ENCODE measurements around the gene POGLUT3. TPM values are rescaled to one million over a fixed set of nuclear protein-coding genes. Genes with fewer than 3 reads are reported as not detected.

The POGLUT3 gene
- total RNA-seq, 4 donors from 2014 or later = 30.0 to 106 (median 51.1) TPM

- Histone ChIP-seq H3K9me3 (no peaks in the 10 kb centered on the region), H3K4me1 (no peaks in the 10 kb centered on the region), H3K27me3 (no peaks in the 10 kb centered on the region), H3K36me3 (no peaks in the 10 kb centered on the region), H3K4me3 (no peak overlapping the region), H3K27ac (no peak overlapping the region)
- DNase-seq = no peak
- intact Hi-C loops (cut with DNase I; ENCODE audit: low total_unique reads) = no loop called here
- TF ChIP-seq, protein P1, sequence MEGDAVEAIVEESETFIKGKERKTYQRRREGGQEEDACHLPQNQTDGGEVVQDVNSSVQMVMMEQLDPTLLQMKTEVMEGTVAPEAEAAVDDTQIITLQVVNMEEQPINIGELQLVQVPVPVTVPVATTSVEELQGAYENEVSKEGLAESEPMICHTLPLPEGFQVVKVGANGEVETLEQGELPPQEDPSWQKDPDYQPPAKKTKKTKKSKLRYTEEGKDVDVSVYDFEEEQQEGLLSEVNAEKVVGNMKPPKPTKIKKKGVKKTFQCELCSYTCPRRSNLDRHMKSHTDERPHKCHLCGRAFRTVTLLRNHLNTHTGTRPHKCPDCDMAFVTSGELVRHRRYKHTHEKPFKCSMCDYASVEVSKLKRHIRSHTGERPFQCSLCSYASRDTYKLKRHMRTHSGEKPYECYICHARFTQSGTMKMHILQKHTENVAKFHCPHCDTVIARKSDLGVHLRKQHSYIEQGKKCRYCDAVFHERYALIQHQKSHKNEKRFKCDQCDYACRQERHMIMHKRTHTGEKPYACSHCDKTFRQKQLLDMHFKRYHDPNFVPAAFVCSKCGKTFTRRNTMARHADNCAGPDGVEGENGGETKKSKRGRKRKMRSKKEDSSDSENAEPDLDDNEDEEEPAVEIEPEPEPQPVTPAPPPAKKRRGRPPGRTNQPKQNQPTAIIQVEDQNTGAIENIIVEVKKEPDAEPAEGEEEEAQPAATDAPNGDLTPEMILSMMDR (IDR thresholded peaks at IDR 0.05) = no peak
Observed at GRCh38 chr11:108527382-108527781, 29.2 kb upstream of the POGLUT3 start.

DNA sequence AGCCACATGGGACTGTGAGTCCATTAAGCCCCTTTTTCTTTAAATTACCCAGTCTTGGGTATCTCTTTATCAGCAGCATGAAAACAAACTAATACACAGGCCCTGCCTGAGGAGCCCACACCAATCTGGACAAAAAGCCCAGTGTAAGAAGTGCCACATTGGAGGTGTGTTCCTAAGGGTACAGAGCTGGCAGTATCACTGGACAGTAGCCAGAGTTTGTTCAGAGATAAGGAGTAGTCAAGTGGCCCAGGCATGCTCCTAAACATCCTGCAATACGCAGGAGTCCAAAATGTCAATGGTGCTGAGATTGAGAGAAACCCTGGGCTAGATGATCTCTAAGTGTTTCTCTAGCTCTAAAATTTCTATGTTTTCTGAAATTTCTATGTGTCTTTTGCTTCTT lies 27.0 kb upstream of the POGLUT3 start:
- Histone ChIP-seq H3K27me3 (no peaks in the 10 kb centered on the region), H3K9me3 (no peaks in the 10 kb centered on the region), H3K4me1 (no peaks in the 10 kb centered on the region), H3K4me3 (no peak overlapping the region), H3K27ac (no peak overlapping the region), H3K36me3 (no peaks in the 10 kb centered on the region)
- intact Hi-C loops (cut with DNase I; ENCODE audit: low total_unique reads) = no loop called here
- no peak for DNase-seq
- TF ChIP-seq, protein P1 (IDR thresholded peaks at IDR 0.05) = no peak
- TF ChIP-seq POLR2A (IDR thresholded peaks at IDR 0.05) = no peak

- Histone ChIP-seq H3K36me3 (no peaks in the 10 kb centered on the region), H3K27me3 (no peaks in the 10 kb centered on the region), H3K4me3 (no peak overlapping the region), H3K27ac (no peak overlapping the region), H3K9me3 (no peaks in the 10 kb centered on the region), H3K4me1 (no peaks in the 10 kb centered on the region)
- intact Hi-C loops (cut with DNase I; ENCODE audit: low total_unique reads) = no loop called here
- TF ChIP-seq, protein P1 (IDR thresholded peaks at IDR 0.05) = no peak
- TF ChIP-seq POLR2A (IDR thresholded peaks at IDR 0.05) = no peak
- no peak for DNase-seq
Observed at GRCh38 chr11:108524422-108524821, 26.2 kb upstream of the POGLUT3 start.

DNA sequence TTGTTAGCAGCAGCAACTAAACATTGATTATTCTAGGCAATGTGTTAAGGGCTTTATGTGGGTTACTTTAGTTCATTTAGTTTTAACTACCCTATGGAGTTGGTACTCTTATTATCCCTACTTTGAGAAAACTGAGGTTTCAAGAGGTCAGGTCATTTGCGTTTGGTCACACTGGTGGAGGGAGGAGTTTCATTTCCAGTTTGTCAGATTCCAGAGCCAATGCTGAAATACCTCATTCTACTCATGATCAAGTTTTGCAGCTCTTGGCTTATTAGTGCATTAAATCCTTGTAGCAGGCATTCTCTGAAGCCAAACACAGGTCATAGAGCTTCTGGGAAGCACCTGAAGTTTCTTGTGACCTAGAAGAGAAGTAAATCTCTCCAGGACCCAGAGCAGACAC lies 24.1 kb upstream of the POGLUT3 start:
- Histone ChIP-seq H3K27ac (no peak overlapping the region), H3K27me3 (no peaks in the 10 kb centered on the region), H3K36me3 (no peaks in the 10 kb centered on the region), H3K4me3 (no peak overlapping the region), H3K4me1 (no peaks in the 10 kb centered on the region), H3K9me3 (no peaks in the 10 kb centered on the region)
- DNase-seq = no peak
- intact Hi-C loops (cut with DNase I; ENCODE audit: low total_unique reads) = no loop called here
- no peak for TF ChIP-seq POLR2A (IDR thresholded peaks at IDR 0.05)
- TF ChIP-seq, protein P1 (IDR thresholded peaks at IDR 0.05) = no peak

DNA sequence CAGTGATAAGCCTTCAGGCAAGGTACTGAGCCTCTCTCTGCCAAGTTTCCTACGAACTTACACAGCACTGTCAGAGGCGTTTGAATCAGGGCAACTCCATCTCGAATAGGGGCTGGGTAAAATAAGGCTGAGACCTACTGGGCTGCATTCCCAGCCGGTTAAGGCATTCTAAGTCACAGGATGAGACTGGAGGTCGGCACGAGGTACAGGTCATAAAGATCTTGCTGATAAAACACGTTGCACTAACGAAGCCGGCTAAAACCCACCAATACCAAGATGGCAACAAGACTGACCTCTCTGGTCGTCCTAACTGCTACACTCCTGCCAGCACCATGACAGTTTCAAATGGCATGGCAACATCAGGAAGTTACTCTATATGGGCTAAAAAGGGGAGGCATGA lies 20.4 kb upstream of the POGLUT3 start:
- Histone ChIP-seq H3K4me3 (no peak overlapping the region), H3K27me3 (no peaks in the 10 kb centered on the region), H3K9me3 (no peaks in the 10 kb centered on the region), H3K27ac (no peak overlapping the region), H3K36me3 (no peaks in the 10 kb centered on the region), H3K4me1 (no peaks in the 10 kb centered on the region)
- TF ChIP-seq, protein P1 (IDR thresholded peaks at IDR 0.05) = no peak
- no peak for TF ChIP-seq POLR2A (IDR thresholded peaks at IDR 0.05)
- no peak for DNase-seq
- intact Hi-C loops (cut with DNase I; ENCODE audit: low total_unique reads) = no loop called here

Measured in uterus (tissue), 4 donors.